ENCODE data around the gene CLCN2. TPM values are rescaled to one million over a fixed set of nuclear protein-coding genes. Genes with fewer than 3 reads are reported as not detected.
A peak's percentile ranks its signal among the peaks of the same experiment; 100 is the strongest.

The CLCN2 gene
- total RNA-seq, 2 experiments from 2014 or later: 5.7 to 6.8 TPM

DNA sequence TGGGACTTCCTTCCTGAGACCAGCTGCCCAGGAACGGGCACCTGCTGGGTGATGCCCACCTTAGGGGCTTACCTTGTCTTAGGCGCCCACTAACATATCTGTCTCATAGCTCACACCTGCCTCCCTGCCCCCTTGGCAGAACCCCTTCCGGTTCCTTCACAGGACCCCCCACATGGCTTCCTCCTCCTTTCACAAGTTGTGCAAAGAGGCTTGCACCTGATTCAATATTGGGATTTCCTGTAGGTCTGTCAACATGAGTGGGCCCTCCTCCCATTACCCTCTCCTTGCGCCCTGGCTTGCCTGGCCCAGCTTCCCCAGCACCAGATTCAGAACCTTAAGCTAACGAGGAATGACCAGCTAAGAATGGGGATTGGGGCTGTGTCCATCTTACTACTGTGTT, 16.0 kb upstream of the CLCN2 start:
- no peak for ATAC-seq (ENCODE audit: low read depth)
- POLR2A ChIA-PET: no interaction called here
- Mint-ChIP-seq H3K27me3 (peaks cover 47% of the 10 kb centered on the region), H3K4me3 (no peak overlapping the region), H3K9me3 (no peaks in the 10 kb centered on the region), H3K4me1 (peaks cover 4% of the 10 kb centered on the region), H3K36me3 (no peaks in the 10 kb centered on the region), H3K27ac (no peak overlapping the region)
- no peak for DNase-seq

DNA sequence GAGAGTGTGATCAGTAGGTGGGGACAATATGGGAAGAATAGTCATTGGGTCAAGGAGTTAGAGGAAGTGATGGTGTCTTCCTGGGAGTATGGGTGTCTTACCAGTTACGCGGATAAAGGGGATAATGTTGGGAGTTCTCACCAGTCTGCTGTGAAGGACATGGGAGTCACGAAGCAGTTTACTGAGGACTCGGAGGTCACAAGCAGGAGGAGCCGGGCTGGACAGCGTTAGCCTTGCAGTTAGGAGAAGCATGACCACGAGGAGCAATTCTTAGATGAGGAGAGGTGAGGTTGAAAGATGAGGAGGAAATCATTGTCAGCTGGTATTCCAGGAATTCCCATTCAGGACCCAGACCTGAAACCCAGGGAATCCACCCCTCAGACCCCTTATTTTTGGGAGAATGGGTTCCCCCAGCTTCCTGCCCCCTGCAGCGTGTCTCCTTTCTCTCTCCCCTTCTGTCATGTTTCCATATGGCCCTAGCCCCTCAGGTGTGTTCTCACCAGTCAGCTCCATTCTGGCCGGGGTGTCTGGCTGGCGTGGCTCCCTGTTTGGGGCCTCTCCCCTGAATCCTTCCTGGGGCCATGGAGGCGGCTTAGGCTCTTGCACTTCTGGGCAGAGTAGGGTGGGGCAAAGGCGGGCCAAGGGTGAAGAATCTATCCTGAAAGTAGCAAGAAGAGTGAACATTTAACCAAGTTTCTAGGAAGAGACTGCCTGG, 14.5 kb upstream of the CLCN2 start:
- POLR2A ChIA-PET: no interaction called here
- DNase-seq: no peak
- H3K36me3 Mint-ChIP-seq: no peaks in the 10 kb centered on the region
- no peak overlapping the region for H3K4me3 Mint-ChIP-seq
- H3K9me3 Mint-ChIP-seq: no peaks in the 10 kb centered on the region
- peaks cover 7% of the 10 kb centered on the region for H3K4me1 Mint-ChIP-seq
- H3K27ac Mint-ChIP-seq: no peak overlapping the region
- ATAC-seq (ENCODE audit: low read depth): no peak
- peaks cover 35% of the 10 kb centered on the region for H3K27me3 Mint-ChIP-seq

DNA sequence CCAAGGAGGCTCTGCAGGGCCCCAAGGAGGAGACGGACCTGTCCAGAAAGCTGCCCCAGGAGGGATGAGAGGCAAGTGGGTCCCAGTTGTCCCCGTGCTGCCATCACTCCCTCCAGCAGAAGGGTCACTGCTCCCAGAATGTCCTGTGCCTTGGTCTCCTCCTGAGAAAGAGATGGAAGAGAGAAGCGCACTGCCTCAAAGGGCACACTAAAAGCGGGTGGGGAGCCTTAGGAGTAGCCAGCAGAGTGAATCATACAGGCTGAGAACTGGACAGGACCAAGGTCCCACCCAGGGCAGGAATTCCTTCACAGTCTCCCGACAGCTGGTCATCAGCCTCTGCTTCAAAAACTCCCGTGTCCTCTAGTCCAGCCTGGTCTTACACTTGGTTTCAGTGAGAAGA, 12.0 kb upstream of the CLCN2 start:
- ATAC-seq (ENCODE audit: low read depth) (no peak), DNase-seq (no peak)
- Mint-ChIP-seq H3K9me3 (no peaks in the 10 kb centered on the region), H3K4me1 (peaks cover 6% of the 10 kb centered on the region), H3K4me3 (no peak overlapping the region), H3K27ac (no peak overlapping the region), H3K36me3 (peaks cover 5% of the 10 kb centered on the region), H3K27me3 (peaks cover 21% of the 10 kb centered on the region)
- POLR2A ChIA-PET: no interaction called here

DNA sequence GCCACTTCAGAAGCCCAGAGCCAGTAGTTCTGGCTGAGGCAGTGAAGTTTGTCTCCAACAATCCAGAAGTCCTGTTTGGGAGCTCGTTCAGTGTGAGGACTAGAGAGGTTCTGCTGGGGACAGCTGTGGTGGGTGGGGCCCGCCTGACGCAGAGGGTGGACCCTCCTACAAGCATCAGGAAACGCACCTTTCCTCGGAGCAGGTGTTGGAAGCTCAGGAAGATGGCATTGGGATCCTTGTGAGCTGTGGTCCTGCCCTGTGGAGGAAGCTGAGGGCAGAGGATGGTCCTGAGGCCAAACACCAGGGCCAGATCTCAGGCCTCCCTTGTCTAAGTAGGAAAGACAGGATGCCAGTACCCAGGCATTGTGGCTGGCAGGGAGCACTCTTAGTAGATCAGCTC, 11.5 kb upstream of the CLCN2 start:
- DNase-seq (no peak), ATAC-seq (ENCODE audit: low read depth) (no peak)
- Mint-ChIP-seq H3K27ac (no peak overlapping the region), H3K27me3 (peaks cover 16% of the 10 kb centered on the region), H3K4me3 (no peak overlapping the region), H3K4me1 (peaks cover 7% of the 10 kb centered on the region), H3K9me3 (no peaks in the 10 kb centered on the region), H3K36me3 (peaks cover 6% of the 10 kb centered on the region)
- POLR2A ChIA-PET: no interaction called here

DNA sequence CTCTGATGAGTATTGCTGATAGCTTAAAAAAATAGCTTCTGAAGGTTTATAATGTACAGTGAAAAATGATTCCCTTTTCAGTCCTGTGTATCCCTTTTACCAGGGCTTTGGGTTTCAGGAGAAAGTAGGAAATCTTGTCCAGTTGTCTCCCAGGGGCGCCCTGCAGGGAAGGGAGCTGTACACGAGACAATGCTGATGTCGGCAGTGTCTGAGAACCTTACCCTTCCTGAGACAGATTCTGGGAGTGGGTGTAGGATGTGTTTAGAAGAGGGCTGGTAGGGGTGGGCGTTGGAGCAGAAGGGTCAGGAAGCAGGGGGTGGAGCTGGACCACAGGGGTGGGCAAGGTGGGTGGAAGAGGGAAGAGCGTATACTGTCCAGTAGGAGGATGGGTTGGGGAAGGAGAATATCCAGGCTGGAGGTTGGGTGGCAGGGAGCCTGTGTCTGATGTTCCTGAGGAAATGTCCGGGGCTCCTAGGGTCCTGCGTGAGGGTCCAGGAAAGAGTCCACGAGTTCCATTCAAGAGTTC, 11.0 kb upstream of the CLCN2 start:
- Mint-ChIP-seq H3K27ac (no peak overlapping the region), H3K36me3 (peaks cover 10% of the 10 kb centered on the region), H3K27me3 (peaks cover 11% of the 10 kb centered on the region), H3K4me3 (no peak overlapping the region), H3K9me3 (no peaks in the 10 kb centered on the region), H3K4me1 (peaks cover 8% of the 10 kb centered on the region)
- no peak for DNase-seq
- ATAC-seq (ENCODE audit: low read depth): no peak
- POLR2A ChIA-PET: interaction anchor here (1.1 to 1.3 kb wide), 2 partner anchors 143 to 168 kb away, joined by 6 to 8 read pairs; no protein-coding TSS in a partner anchor

DNA sequence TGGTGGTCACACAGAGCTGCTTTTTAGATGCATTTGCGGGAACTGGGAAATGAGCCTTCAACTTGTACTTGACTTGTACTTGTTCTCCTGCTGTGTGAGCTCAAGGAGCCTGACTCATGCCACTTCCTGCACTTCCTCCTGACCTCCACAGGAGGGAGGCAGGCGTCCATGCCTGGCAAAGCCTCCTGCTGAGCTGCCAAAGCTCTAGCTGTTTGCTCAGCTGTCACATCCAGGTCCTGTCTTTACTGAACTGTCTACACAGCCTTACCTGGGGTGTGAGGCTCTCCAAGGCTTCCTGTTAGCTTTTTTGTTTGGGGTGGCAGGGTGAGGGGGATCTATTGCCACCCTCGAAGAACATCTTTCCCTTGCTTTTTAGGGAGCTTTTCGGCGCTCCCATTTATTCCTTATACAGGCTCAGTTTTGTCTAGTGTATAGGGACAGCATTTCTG, 10.2 kb upstream of the CLCN2 start:
- Mint-ChIP-seq H3K9me3 (no peaks in the 10 kb centered on the region), H3K27ac (no peak overlapping the region), H3K4me1 (peaks cover 11% of the 10 kb centered on the region), H3K36me3 (peaks cover 14% of the 10 kb centered on the region), H3K27me3 (peaks cover 10% of the 10 kb centered on the region), H3K4me3 (no peak overlapping the region)
- peak; percentile 63 for DNase-seq
- ATAC-seq (ENCODE audit: low read depth): peak; percentile 96
- POLR2A ChIA-PET: interaction anchor here (0.5 to 1.3 kb wide), 4 partner anchors 9 to 197 kb away, joined by 3 to 8 read pairs (median 4); no protein-coding TSS in a partner anchor

DNA sequence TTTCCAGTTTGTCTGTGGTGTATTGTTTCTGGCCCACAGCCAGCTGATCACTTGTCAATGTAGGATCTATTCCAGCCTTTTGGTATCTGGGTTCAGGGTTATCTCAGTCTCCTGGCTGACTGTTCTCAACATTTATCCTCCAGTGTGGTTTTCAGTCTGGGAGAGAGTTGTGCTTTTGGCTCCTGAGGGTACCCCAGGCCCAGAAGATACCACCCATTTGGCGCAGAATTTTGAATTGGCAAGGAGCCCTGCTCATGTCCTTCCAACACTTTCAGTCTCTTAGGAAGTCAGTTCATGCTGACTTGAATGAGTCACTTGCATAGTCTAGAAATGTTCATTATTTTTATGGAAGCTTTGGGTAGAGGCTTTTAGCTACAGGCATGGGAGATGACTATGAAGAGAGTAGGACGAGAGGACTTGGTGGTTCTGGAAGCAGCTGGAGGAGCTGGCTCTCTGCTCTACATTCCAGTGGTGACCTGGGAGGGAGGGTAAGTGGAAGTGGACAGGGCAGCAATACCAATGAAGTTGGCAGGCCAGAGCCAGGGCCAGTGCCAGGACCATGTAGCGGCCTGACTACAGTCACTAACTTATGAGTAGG, 7.3 kb upstream of the CLCN2 start:
- H3K36me3 Mint-ChIP-seq: peaks cover 26% of the 10 kb centered on the region
- POLR2A ChIA-PET: no interaction called here
- H3K4me1 Mint-ChIP-seq: peaks cover 23% of the 10 kb centered on the region
- peaks cover 2% of the 10 kb centered on the region for H3K27me3 Mint-ChIP-seq
- ATAC-seq (ENCODE audit: low read depth) (no peak), DNase-seq (no peak)
- no peak overlapping the region for H3K4me3 Mint-ChIP-seq
- H3K9me3 Mint-ChIP-seq: no peaks in the 10 kb centered on the region
- H3K27ac Mint-ChIP-seq: no peak overlapping the region

DNA sequence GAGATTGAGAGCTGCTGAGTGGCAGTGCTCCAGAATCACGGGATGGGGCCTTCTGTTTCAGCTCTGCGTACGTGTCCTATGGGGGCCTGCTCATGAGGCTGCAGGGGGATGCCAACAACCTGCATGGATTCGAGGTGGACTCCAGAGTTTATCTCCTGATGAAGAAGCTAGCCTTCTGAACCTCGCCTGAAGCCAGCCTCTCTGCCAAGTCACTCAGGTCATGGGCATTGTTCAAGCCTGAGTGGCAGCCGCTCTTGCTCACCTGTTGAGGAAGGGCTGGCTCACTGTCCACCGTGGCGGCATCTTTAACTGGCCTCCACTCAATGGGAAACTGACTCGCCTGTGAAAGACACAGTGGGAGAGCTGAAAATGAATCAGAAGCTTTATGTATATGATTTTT, 6.7 kb upstream of the CLCN2 start:
- no peak for ATAC-seq (ENCODE audit: low read depth)
- Mint-ChIP-seq H3K9me3 (no peaks in the 10 kb centered on the region), H3K4me3 (no peak overlapping the region), H3K4me1 (peaks cover 26% of the 10 kb centered on the region), H3K27ac (no peak overlapping the region), H3K36me3 (peaks cover 28% of the 10 kb centered on the region), H3K27me3 (peaks cover 2% of the 10 kb centered on the region)
- POLR2A ChIA-PET: interaction anchor here (0.5 kb wide), 1 partner anchor 11 kb away, joined by 4 read pairs; no protein-coding TSS in a partner anchor
- no peak for DNase-seq

DNA sequence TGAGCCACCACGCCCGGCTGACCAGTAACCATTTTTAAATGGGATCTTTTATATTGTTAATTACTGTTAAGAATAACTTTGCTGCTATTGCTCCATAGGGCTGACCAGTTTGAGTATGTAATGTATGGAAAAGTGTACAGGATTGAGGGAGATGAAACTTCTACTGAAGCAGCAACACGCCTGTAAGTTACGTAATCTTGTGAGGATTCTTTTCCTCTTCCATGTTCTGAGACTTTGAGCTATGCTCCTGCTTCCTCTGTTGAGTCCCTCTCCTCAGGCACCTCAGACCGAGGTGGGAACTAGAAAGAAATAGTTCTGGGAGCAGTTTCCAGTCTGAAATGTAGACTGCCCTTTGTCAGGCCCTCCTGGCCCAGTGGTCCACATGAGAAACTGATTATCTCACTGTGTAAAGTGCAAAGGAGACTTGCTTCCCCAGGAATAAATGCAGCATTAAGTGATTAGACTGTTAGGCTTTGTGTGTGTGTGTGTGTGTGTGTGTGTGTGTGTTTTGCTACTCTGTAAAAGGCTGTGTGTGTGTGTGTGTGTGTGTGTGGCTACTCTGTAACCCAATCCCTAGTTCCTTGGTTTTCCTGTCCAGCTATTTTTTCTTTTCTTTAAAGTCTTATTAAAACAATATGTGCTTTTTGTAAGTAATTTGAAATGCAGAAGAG, 5.3 kb upstream of the CLCN2 start:
- Mint-ChIP-seq H3K4me3 (no peak overlapping the region), H3K36me3 (peaks cover 28% of the 10 kb centered on the region), H3K27me3 (peaks cover 2% of the 10 kb centered on the region), H3K9me3 (no peaks in the 10 kb centered on the region), H3K27ac (no peak overlapping the region), H3K4me1 (peaks cover 27% of the 10 kb centered on the region)
- DNase-seq (no peak), ATAC-seq (ENCODE audit: low read depth) (no peak)
- POLR2A ChIA-PET: no interaction called here

DNA sequence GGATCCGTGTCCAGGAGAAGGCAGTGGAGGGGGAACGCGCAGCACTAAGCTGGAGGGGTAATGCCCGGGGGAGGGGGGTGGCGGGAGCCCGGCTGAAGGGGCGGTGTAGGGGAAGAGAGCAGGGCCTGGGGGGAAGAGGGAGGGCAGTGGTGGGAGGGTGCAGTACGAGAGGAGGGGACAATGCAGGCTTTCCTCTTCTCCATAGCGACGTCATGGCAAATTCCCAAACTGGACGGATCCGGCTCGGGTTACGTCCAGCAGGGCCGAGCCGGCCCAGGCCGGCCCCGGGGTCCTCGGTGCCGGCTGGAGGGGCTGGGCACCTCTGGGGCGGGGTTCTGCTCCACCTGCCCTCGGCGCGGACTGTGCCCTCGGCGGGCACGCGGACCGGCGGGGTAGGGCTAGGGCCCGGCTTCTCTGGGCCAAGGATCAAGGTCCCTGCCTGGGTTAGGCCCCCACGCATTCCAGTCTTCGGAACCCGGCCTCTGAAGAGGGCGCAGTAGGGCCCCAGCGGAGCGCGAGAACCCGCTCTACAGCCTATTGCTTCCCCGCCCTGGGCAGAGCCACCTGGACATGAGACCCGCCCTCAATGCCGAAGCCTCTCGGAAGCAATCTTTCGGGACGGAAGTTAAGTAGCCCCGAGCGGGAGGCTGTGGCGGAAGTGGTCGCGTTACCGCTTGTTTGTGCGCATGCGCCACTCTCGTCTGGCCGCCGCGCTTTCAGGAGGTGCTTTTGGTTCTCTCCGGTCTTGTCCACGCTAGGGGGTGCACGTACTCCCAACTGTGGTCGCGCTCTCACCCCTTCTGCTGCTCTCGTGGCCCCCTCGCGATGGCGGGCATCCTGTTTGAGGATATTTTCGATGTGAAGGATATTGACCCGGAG, 1.5 kb upstream of the CLCN2 start:
- Mint-ChIP-seq H3K4me1 (peaks cover 30% of the 10 kb centered on the region), H3K27ac (peak overlapping the region; percentile 96), H3K27me3 (peaks cover 2% of the 10 kb centered on the region), H3K4me3 (peak overlapping the region; percentile 98), H3K36me3 (peaks cover 21% of the 10 kb centered on the region), H3K9me3 (no peaks in the 10 kb centered on the region)
- DNase-seq (peak; percentile 95), ATAC-seq (ENCODE audit: low read depth) (peak; percentile 87)
- POLR2A ChIA-PET: interaction anchor here (0.6 to 2.3 kb wide), 6 partner anchors 8 to 1875 kb away, joined by 3 to 6 read pairs (median 3); no protein-coding TSS in a partner anchor

DNA sequence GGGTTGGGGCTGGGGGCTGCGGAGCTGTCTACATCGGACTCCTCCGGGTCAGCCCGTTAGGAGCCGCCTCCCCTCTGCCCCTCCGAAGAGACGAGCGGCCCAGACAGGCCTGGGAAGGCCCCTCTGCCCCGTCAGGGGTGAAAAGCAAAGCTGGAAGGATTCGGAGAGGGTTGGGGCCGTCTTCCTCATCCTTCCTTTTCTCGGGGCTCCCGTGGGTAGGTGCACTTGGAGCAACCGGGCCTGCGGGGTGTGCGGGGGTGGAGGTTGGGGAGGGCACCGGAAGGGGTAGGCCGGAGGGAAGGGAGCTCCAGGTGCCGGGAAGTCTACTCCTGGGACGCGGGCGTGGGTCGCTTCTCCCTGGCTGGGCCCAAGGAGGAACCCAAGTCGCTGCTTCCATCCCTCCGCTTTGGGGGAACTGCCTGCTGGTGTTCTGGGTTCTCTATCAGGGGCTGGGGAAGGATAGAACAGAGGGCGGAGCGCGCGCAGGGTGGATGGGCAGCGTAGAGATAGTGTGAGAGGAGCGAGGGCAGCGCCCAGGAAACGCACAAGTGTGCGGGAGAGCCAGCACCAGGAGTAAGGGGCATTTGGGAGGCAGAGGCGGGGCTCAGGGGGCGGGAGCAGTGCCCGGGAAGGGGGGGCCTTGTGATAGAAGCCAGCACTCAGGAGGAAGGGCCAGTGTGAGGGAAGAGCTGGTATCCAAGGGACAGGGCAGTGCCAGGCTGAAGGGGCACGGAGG, 695 bp upstream of the CLCN2 start:
- Mint-ChIP-seq H3K27ac (peak overlapping the region; percentile 95), H3K36me3 (peaks cover 18% of the 10 kb centered on the region), H3K9me3 (no peaks in the 10 kb centered on the region), H3K4me3 (peak overlapping the region; percentile 98), H3K27me3 (peaks cover 2% of the 10 kb centered on the region), H3K4me1 (peaks cover 27% of the 10 kb centered on the region)
- ATAC-seq (ENCODE audit: low read depth) (peak; percentile 7), DNase-seq (peak; percentile 70)
- POLR2A ChIA-PET: interaction anchor here (0.6 to 2.3 kb wide), 7 partner anchors 8 to 1876 kb away, joined by 3 to 6 read pairs (median 3); partner anchors contain the start of gene PSMD2

DNA sequence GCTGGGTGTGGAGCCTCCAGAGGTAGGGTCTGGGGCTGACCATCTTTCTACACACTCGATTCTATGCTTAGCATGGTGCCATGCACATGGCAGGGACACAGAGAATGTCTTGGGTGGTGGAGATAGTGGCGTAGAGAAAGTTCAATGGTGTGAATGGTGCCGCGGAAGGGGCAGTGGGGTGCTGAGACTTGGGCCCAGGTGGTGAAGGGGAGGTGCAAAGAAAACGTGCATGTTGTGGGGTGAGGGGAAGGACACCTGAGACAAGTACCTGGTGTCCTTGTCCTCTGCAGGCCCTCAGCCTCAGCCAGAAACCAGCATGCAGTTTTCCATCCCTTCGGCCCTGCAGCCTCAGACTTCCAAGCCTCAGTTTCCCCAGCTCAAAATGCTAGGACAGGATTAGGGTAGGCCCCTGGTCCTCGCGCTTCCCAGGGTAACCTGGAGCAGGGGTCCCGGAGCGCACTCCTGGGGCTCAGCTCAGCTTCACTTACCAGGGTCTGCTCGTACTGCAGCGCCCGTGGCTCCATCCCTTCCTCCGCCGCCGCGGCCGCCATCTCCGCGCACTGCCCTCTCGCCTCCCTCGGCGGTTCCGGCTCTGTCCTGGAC, 375 bp downstream of the CLCN2 start:
- POLR2A ChIA-PET: interaction anchor here (0.7 to 2.3 kb wide), 2 partner anchors 7 to 46 kb away, joined by 3 to 6 read pairs; no protein-coding TSS in a partner anchor
- peaks cover 2% of the 10 kb centered on the region for H3K27me3 Mint-ChIP-seq
- ATAC-seq (ENCODE audit: low read depth): no peak
- H3K36me3 Mint-ChIP-seq: peaks cover 12% of the 10 kb centered on the region
- H3K4me3 Mint-ChIP-seq: peak overlapping the region; percentile 81
- H3K27ac Mint-ChIP-seq: peak overlapping the region; percentile 40
- no peaks in the 10 kb centered on the region for H3K9me3 Mint-ChIP-seq
- peak; percentile 31 for DNase-seq
- H3K4me1 Mint-ChIP-seq: peaks cover 23% of the 10 kb centered on the region
